Suprapubic skin (tissue), 4 donors: ENCODE results near the gene ACTMAP.

ENCODE experiments used
- CTCF ChIP-seq, 2 donors: fragments of 200-600 bp in 1 of 2; fragments of 450-650 bp in 1 of 2; sonication (generic) in 1 of 2; IDR thresholded peaks; one replicate each; pipeline ENCODE4 v1.5.1; 2016 to 2019; ENCODE audit warnings: antibody characterized with exemption in 2 of 2, mild to moderate bottlenecking in 1 of 2, moderate library complexity in 1 of 2
- EP300 ChIP-seq: sonication (generic); formaldehyde crosslinking; IDR thresholded peaks from one replicate; pipeline ENCODE4 v1.6.1; 2017; ENCODE audit warnings: antibody characterized with exemption
- POLR2A ChIP-seq, 2 donors: fragments of 450-650 bp; IDR thresholded peaks; one replicate each; pipeline ENCODE4 v1.6.1; 2017; ENCODE audit warnings: antibody characterized with exemption in 2 of 2, mild to moderate bottlenecking in 2 of 2, moderate library complexity in 2 of 2
- POLR2AphosphoS5 ChIP-seq, 3 donors: sonication (generic); formaldehyde crosslinking; IDR thresholded peaks; one replicate each; pipeline ENCODE4 v1.6.1; 2017; ENCODE audit warnings: antibody characterized with exemption in 3 of 3

GRCh38 chr19:40739030-40739839 is 11.0 kb downstream of the ACTMAP start:
- no peak for TF ChIP-seq CTCF (IDR thresholded peaks at IDR 0.05)
- no peak for TF ChIP-seq POLR2A (IDR thresholded peaks at IDR 0.05)
- TF ChIP-seq POLR2AphosphoS5 (IDR thresholded peaks at IDR 0.05): no peak
- TF ChIP-seq EP300: no peak
